ENCODE results near the gene RPGR.

The RPGR gene

DNA sequence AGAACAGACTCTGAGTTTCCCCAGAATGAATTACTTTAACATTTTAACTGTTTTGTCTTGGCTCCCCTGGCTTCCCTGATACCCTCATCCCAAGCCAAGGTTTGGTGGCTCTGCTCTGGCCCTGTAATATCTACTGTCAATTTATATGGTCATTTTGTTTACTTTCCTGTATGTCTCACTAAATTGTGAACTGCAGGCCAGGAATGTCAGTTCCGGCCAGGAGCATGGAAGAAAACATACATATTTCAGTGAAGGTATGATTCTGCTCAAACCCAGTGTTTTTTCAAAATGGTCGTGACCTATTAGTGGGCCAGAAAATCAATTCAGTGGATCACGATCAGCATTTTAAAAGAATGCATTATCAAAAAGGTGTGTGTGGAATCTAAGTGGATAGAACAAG lies 1.2 kb downstream of the RPGR start:
- H3K27ac ChIP-seq (ENCODE audit: insufficient read depth, low read depth, low read length, poor library complexity, severe bottlenecking) = no peak overlapping the region
- H3K27me3 ChIP-seq (ENCODE audit: control insufficient read depth, insufficient read depth, low read length, poor library complexity, severe bottlenecking) = no peaks in the 10 kb centered on the region
- no peaks in the 10 kb centered on the region for H3K4me1 ChIP-seq (ENCODE audit: control insufficient read depth, insufficient read depth, low read length)
- 81 to 87% methylated on average over 3 of the region's 3 CpGs for WGBS, 2 experiments
- no peaks in the 10 kb centered on the region for H3K36me3 ChIP-seq (ENCODE audit: control insufficient read depth, insufficient read depth, low read length)
- H3K9me3 ChIP-seq (ENCODE audit: control insufficient read depth, low read length) = no peaks in the 10 kb centered on the region
- peak overlapping the region; percentile 58 for H3K4me3 ChIP-seq (ENCODE audit: insufficient read depth, low read depth, low read length)

DNA sequence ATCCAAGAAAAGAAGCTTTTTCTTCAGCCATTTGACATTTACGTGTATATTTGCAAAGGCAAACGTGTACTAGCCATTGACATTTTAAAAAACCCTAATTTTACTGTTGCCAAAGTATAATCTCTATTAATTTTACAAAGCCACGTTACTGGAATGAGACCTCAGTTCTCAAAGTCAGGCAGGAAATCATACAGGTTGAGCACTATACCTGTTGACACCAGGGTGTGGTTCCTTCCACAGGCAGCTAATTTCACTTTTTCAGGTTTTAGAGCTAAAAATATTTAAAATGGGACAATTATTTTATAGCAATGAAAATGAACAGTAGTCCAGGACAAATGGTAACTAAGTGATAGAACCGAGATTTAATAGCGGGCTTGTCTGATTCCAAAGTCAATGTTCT lies 6.5 kb downstream of the RPGR start:
- H3K4me1 ChIP-seq (ENCODE audit: control insufficient read depth, insufficient read depth, low read length) = no peaks in the 10 kb centered on the region
- H3K27ac ChIP-seq (ENCODE audit: insufficient read depth, low read depth, low read length, poor library complexity, severe bottlenecking) = no peak overlapping the region
- H3K9me3 ChIP-seq (ENCODE audit: control insufficient read depth, low read length) = no peaks in the 10 kb centered on the region
- WGBS, 2 experiments = 94 to 96% methylated on average over 5 of the region's 5 CpGs
- no peaks in the 10 kb centered on the region for H3K36me3 ChIP-seq (ENCODE audit: control insufficient read depth, insufficient read depth, low read length)
- no peak overlapping the region for H3K4me3 ChIP-seq (ENCODE audit: insufficient read depth, low read depth, low read length)
- H3K27me3 ChIP-seq (ENCODE audit: control insufficient read depth, insufficient read depth, low read length, poor library complexity, severe bottlenecking) = no peaks in the 10 kb centered on the region

DNA sequence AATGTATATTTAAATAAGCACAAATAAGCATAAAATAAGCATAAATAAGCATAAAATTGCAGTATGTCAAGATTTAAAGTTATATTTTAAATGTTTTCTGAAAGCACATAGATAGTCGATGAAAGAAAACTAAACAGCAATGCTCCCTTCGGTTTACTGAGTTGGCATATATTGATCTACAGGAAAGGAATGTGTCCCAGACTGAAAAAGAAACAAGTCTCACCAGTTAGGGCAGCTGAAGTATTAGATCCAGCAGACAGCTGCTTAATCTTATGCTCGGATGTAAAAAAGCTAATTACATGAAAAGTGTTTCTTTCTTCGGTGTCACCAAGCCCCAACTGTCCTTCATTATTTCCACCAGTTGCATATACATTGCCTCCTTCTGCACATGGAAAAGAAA lies 8.7 kb downstream of the RPGR start:
- 96% methylated on average over 3 to 4 of the region's 4 CpGs for WGBS, 2 experiments
- no peaks in the 10 kb centered on the region for H3K4me1 ChIP-seq (ENCODE audit: control insufficient read depth, insufficient read depth, low read length)
- no peak overlapping the region for H3K4me3 ChIP-seq (ENCODE audit: insufficient read depth, low read depth, low read length)
- no peak overlapping the region for H3K27ac ChIP-seq (ENCODE audit: insufficient read depth, low read depth, low read length, poor library complexity, severe bottlenecking)
- H3K9me3 ChIP-seq (ENCODE audit: control insufficient read depth, low read length) = no peaks in the 10 kb centered on the region
- no peaks in the 10 kb centered on the region for H3K27me3 ChIP-seq (ENCODE audit: control insufficient read depth, insufficient read depth, low read length, poor library complexity, severe bottlenecking)
- H3K36me3 ChIP-seq (ENCODE audit: control insufficient read depth, insufficient read depth, low read length) = no peaks in the 10 kb centered on the region

DNA sequence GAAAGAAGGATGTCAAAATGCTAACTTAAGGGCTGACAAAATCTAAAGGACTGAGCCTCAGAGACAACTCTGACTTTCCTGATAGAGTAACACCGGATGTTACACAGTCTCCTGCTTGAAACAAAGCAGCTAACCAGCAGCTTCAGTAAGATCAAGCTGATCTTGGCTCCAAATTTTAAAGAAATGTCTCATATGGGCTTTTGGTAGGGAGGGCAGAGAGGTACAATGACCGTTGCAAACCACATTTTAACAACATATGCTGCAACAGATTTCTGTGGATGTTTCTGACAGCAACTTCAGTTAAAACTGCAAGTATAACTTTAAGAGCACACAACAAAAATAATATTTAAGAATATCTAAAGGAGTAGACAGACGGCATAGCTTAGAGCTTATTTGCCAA lies 9.1 kb downstream of the RPGR start:
- WGBS, 2 experiments = 88 to 100% methylated on average over 1 of the region's 3 CpGs
- Histone ChIP-seq H3K27ac (ENCODE audit: insufficient read depth, low read depth, low read length, poor library complexity, severe bottlenecking) (no peak overlapping the region), H3K4me1 (ENCODE audit: control insufficient read depth, insufficient read depth, low read length) (no peaks in the 10 kb centered on the region), H3K27me3 (ENCODE audit: control insufficient read depth, insufficient read depth, low read length, poor library complexity, severe bottlenecking) (no peaks in the 10 kb centered on the region), H3K36me3 (ENCODE audit: control insufficient read depth, insufficient read depth, low read length) (no peaks in the 10 kb centered on the region), H3K9me3 (ENCODE audit: control insufficient read depth, low read length) (no peaks in the 10 kb centered on the region), H3K4me3 (ENCODE audit: insufficient read depth, low read depth, low read length) (no peak overlapping the region)

DNA sequence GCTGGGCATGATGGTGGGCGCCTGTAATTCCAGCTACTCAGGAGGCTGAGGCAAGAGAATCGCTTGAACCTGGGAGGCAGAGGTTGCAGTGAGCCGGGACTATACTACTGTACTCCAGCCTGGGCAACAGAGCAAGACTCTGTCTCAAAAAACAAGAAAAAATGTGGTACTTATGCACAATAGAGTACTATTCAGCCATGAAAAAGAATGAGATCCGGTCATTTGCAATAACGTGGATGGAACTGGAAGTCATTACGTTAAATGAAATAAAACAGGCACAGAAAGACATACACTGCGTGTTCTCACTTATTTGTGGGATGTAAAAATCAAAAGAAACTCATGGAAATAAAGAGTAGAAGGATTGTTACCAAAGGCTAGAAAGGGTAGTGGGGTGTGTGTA lies 12.1 kb downstream of the RPGR start:
- no peaks in the 10 kb centered on the region for H3K9me3 ChIP-seq (ENCODE audit: control insufficient read depth, low read length)
- no peaks in the 10 kb centered on the region for H3K4me1 ChIP-seq (ENCODE audit: control insufficient read depth, insufficient read depth, low read length)
- no peaks in the 10 kb centered on the region for H3K27me3 ChIP-seq (ENCODE audit: control insufficient read depth, insufficient read depth, low read length, poor library complexity, severe bottlenecking)
- no peak overlapping the region for H3K4me3 ChIP-seq (ENCODE audit: insufficient read depth, low read depth, low read length)
- H3K27ac ChIP-seq (ENCODE audit: insufficient read depth, low read depth, low read length, poor library complexity, severe bottlenecking) = no peak overlapping the region
- 90 to 92% methylated on average over 7 of the region's 7 CpGs for WGBS, 2 experiments
- no peaks in the 10 kb centered on the region for H3K36me3 ChIP-seq (ENCODE audit: control insufficient read depth, insufficient read depth, low read length)

DNA sequence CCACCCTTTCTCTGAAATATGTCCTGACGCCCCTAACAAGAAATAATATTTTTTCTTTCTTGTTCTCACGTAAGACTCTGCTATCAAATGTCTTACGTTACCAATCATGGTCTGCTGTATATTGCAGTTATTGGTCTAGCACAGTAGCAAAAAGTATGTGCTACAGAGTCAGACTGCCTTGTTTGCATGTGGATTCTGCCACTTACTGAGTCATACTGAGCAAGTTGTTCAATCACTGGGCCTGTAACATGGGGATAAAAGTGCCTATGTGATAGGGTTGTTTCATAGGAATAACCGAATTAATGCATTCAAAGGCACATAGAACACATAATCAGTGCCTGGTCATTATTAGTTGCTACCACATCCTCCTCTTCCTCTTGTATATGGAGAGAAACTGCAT lies 14.1 kb downstream of the RPGR start:
- WGBS, 2 experiments = 86 to 95% methylated on average over 1 to 4 of the region's 4 CpGs
- no peaks in the 10 kb centered on the region for H3K36me3 ChIP-seq (ENCODE audit: control insufficient read depth, insufficient read depth, low read length)
- no peaks in the 10 kb centered on the region for H3K27me3 ChIP-seq (ENCODE audit: control insufficient read depth, insufficient read depth, low read length, poor library complexity, severe bottlenecking)
- no peaks in the 10 kb centered on the region for H3K9me3 ChIP-seq (ENCODE audit: control insufficient read depth, low read length)
- H3K27ac ChIP-seq (ENCODE audit: insufficient read depth, low read depth, low read length, poor library complexity, severe bottlenecking) = no peak overlapping the region
- no peaks in the 10 kb centered on the region for H3K4me1 ChIP-seq (ENCODE audit: control insufficient read depth, insufficient read depth, low read length)
- H3K4me3 ChIP-seq (ENCODE audit: insufficient read depth, low read depth, low read length) = no peak overlapping the region

DNA sequence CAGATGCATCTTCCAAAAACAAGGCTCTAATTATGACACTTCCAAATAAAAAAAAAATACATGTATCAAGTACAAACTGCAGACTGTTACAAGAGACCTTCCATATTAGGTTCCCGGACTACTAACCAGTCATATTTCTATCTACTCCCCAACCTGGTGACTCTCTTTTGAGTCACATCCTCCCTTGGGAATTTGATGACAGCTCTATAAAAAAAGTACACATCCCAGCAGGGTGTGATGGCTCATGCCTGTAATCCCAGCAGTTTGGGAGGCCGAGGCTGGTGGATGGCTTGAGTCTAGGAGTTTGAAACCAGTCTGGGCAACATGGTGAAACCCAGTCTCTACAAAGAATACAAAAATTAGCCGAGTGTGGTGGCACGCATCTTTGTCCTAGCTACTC lies 14.9 kb downstream of the RPGR start:
- Histone ChIP-seq H3K4me1 (ENCODE audit: control insufficient read depth, insufficient read depth, low read length) (no peaks in the 10 kb centered on the region), H3K9me3 (ENCODE audit: control insufficient read depth, low read length) (no peaks in the 10 kb centered on the region), H3K4me3 (ENCODE audit: insufficient read depth, low read depth, low read length) (no peak overlapping the region), H3K27me3 (ENCODE audit: control insufficient read depth, insufficient read depth, low read length, poor library complexity, severe bottlenecking) (no peaks in the 10 kb centered on the region), H3K36me3 (ENCODE audit: control insufficient read depth, insufficient read depth, low read length) (no peaks in the 10 kb centered on the region), H3K27ac (ENCODE audit: insufficient read depth, low read depth, low read length, poor library complexity, severe bottlenecking) (no peak overlapping the region)
- 89 to 94% methylated on average over 4 of the region's 4 CpGs for WGBS, 2 experiments

DNA sequence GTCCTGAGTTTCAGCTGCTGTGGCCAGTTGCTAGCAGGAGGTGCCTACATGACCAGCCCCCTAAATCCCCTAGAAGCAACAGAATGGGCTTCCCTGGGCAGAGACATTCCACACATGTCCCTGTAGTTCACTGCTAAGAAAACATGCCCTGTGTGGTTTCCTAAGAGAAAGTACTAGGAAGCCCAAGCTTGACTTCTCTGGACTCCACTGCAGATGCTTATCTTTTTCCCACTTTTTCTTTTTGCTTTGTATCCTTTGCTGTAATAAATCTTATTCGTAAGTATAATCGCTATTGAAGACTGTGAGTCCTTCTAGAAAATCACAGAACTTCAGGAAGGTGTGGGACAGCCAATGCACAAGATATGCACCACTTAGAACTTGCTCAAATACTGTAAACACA lies 15.6 kb downstream of the RPGR start:
- WGBS, 2 experiments = 80 to 100% methylated on average over 1 to 2 of the region's 2 CpGs
- Histone ChIP-seq H3K9me3 (ENCODE audit: control insufficient read depth, low read length) (no peaks in the 10 kb centered on the region), H3K4me1 (ENCODE audit: control insufficient read depth, insufficient read depth, low read length) (no peaks in the 10 kb centered on the region), H3K27ac (ENCODE audit: insufficient read depth, low read depth, low read length, poor library complexity, severe bottlenecking) (no peak overlapping the region), H3K27me3 (ENCODE audit: control insufficient read depth, insufficient read depth, low read length, poor library complexity, severe bottlenecking) (no peaks in the 10 kb centered on the region), H3K36me3 (ENCODE audit: control insufficient read depth, insufficient read depth, low read length) (no peaks in the 10 kb centered on the region), H3K4me3 (ENCODE audit: insufficient read depth, low read depth, low read length) (no peak overlapping the region)

DNA sequence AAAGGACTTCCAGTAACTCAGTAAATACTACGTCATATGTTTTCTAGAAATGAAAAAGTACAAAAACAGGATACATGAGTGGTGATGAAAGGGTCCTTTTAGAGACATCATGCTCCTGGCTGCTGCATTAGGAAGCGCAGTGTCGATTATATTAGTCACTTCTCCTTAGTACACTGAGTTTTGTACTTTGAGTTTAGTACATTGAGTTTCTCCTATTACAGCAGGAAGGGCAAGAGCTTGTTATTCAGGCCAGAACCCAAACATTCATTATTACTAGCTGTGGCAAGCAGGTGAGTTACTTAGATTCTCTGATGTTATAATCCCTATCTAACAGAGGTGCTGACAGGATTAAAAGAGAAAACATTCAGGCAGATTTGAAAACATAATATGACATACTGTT lies 21.3 kb downstream of the RPGR start:
- 100% methylated on average over 3 of the region's 3 CpGs for WGBS, 2 experiments
- H3K27ac ChIP-seq (ENCODE audit: insufficient read depth, low read depth, low read length, poor library complexity, severe bottlenecking) = no peak overlapping the region
- H3K27me3 ChIP-seq (ENCODE audit: control insufficient read depth, insufficient read depth, low read length, poor library complexity, severe bottlenecking) = no peaks in the 10 kb centered on the region
- H3K9me3 ChIP-seq (ENCODE audit: control insufficient read depth, low read length) = no peaks in the 10 kb centered on the region
- no peaks in the 10 kb centered on the region for H3K36me3 ChIP-seq (ENCODE audit: control insufficient read depth, insufficient read depth, low read length)
- H3K4me3 ChIP-seq (ENCODE audit: insufficient read depth, low read depth, low read length) = no peak overlapping the region
- H3K4me1 ChIP-seq (ENCODE audit: control insufficient read depth, insufficient read depth, low read length) = no peaks in the 10 kb centered on the region

DNA sequence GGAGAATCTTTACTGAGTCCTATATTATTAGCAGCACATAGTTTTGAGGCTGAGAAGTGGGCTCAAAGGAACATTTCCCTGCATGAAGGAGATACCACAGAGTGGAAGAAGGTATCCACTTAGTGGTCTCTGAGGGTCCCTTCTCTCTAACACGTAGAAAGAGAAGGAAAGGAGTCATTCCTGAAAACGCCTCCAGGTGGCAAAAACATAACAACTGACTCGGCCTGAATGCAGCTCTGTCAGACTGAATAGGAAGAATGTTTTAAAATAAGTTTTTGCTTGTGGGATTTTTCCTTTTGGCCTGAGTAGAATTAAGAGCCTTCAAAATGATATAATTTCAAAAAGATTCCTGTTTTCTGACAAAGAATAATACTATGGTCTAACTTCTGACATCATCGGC lies 23.3 kb downstream of the RPGR start:
- no peak overlapping the region for H3K4me3 ChIP-seq (ENCODE audit: insufficient read depth, low read depth, low read length)
- H3K27me3 ChIP-seq (ENCODE audit: control insufficient read depth, insufficient read depth, low read length, poor library complexity, severe bottlenecking) = no peaks in the 10 kb centered on the region
- 39 to 40% methylated on average over 3 of the region's 4 CpGs for WGBS, 2 experiments
- no peaks in the 10 kb centered on the region for H3K9me3 ChIP-seq (ENCODE audit: control insufficient read depth, low read length)
- H3K27ac ChIP-seq (ENCODE audit: insufficient read depth, low read depth, low read length, poor library complexity, severe bottlenecking) = no peak overlapping the region
- no peaks in the 10 kb centered on the region for H3K4me1 ChIP-seq (ENCODE audit: control insufficient read depth, insufficient read depth, low read length)
- H3K36me3 ChIP-seq (ENCODE audit: control insufficient read depth, insufficient read depth, low read length) = no peaks in the 10 kb centered on the region

DNA sequence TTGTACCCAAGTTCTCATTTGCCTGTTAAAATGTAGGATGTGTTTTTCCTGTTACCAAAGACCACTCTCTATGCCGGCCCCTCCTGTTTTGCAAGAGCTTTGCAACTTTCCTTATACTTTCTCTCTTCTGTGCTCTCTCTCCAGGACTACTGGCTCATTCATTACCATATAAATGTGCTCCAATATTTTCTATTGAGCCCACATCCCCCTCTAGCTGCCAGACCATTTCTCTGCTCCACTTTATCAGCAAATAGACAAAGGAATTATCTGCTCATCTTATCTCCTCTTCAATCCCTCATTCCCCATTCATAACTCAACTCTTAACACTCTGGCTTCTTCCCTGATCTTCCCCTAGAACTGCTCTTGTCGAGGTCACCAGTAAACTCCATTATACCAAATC lies 33.6 kb downstream of the RPGR start:
- Histone ChIP-seq H3K4me3 (ENCODE audit: insufficient read depth, low read depth, low read length) (no peak overlapping the region), H3K36me3 (ENCODE audit: control insufficient read depth, insufficient read depth, low read length) (no peaks in the 10 kb centered on the region), H3K4me1 (ENCODE audit: control insufficient read depth, insufficient read depth, low read length) (no peaks in the 10 kb centered on the region), H3K27me3 (ENCODE audit: control insufficient read depth, insufficient read depth, low read length, poor library complexity, severe bottlenecking) (no peaks in the 10 kb centered on the region), H3K9me3 (ENCODE audit: control insufficient read depth, low read length) (no peaks in the 10 kb centered on the region), H3K27ac (ENCODE audit: insufficient read depth, low read depth, low read length, poor library complexity, severe bottlenecking) (no peak overlapping the region)
- WGBS, 2 experiments = 30% methylated on average over 2 of the region's 2 CpGs

All from ectodermal cell (in vitro differentiated cells).